ENCODE measurements around the gene SPATS2L. TPM values are rescaled to one million over a fixed set of nuclear protein-coding genes. Genes with fewer than 3 reads are reported as not detected.

Gene SPATS2L
- total RNA-seq, 1 experiment from 2014 or later, result 47.3 TPM

- peak; percentile 88 for DNase-seq
- H2AFZ ChIP-seq (ENCODE audit: low read length), result no peak overlapping the region
- H3T11ph ChIP-seq (ENCODE audit: low read length), result no peak overlapping the region
Measured at GRCh38 chr2:200483729-200484198, 177.3 kb downstream of the SPATS2L start.

More at GRCh38 chr2:200483729-200484198, 177.3 kb downstream of the SPATS2L start:
- TF ChIP-seq CTCF (conservative IDR thresholded peaks at IDR 0.05), result peak; percentile 87
- H3K56ac ChIP-seq (ENCODE audit: insufficient read length, low read depth, low read length), result no peak overlapping the region
- no peak overlapping the region for H2BK12ac ChIP-seq (ENCODE audit: insufficient read length, low read depth, low read length)
- Mint-ChIP-seq H3K27ac (no peak overlapping the region), H3K27me3 (ENCODE audit: low read depth) (no peaks in the 10 kb centered on the region; the same call in 1 of the 2 replicates), H3K4me1 (peaks cover 29 to 30% of the 10 kb centered on the region in 2 experiments), H3K36me3 (ENCODE audit: insufficient read depth in 1 of 3, low read depth in 3 of 3) (peaks cover 3 to 10% (median 5%) of the 10 kb centered on the region in 3 experiments; a peak in 4 of 7 replicates), H3K4me3 (no peak overlapping the region), H3K9me3 (no peaks in the 10 kb centered on the region)
- no peaks in the 10 kb centered on the region for H3K79me2 ChIP-seq (ENCODE audit: insufficient read depth, low read length)
- H3K4ac ChIP-seq (ENCODE audit: low read depth, low read length), result no peak overlapping the region
- WGBS (ENCODE audit: extremely low coverage, insufficient read length, low lambda C conversion rate), result no CpG with 5 or more reads among the region's 4 CpGs
- peaks cover 4% of the 10 kb centered on the region for H3K4me1 ChIP-seq (ENCODE audit: insufficient read depth, low read length)
- H4K91ac ChIP-seq (ENCODE audit: insufficient read length, low read depth, low read length), result no peak overlapping the region
- H3K79me1 ChIP-seq (ENCODE audit: insufficient read depth, low read depth, low read length, poor library complexity, severe bottlenecking), result no peaks in the 10 kb centered on the region
- no peak overlapping the region for H4K5ac ChIP-seq (ENCODE audit: insufficient read length, low read depth, low read length)
- H2BK120ac ChIP-seq (ENCODE audit: low read depth, low read length, poor library complexity, severe bottlenecking), result no peak overlapping the region
- no peak overlapping the region for H4K8ac ChIP-seq (replicated peaks; ENCODE audit: insufficient read length, low read depth, low read length)
- no peak overlapping the region for H3K9ac ChIP-seq (ENCODE audit: extremely low read depth, insufficient read length, low read length)
- no peaks in the 10 kb centered on the region for H3K27me3 ChIP-seq (ENCODE audit: insufficient read depth, low read length)
- no peaks in the 10 kb centered on the region for H4K20me1 ChIP-seq (ENCODE audit: control insufficient read depth, insufficient read depth, insufficient read length)
- H3K18ac ChIP-seq (ENCODE audit: insufficient read length, low read depth, low read length), result no peak overlapping the region
- H3K23me2 ChIP-seq (ENCODE audit: insufficient read length, low read depth, low read length, poor library complexity, severe bottlenecking), result no peaks in the 10 kb centered on the region
- no peak overlapping the region for H3K27ac ChIP-seq (ENCODE audit: insufficient read length, low read depth, low read length)
- H2BK15ac ChIP-seq (ENCODE audit: low read depth, low read length), result no peak overlapping the region
- H2BK5ac ChIP-seq (ENCODE audit: insufficient read length, low read length), result no peak overlapping the region
- no peak overlapping the region for H3K4me2 ChIP-seq (ENCODE audit: insufficient read depth, insufficient read length, low read length)
- no peak overlapping the region for H3K14ac ChIP-seq (ENCODE audit: insufficient read depth, low read length)
- H3K9me3 ChIP-seq (ENCODE audit: control insufficient read depth, low read depth, low read length), result no peaks in the 10 kb centered on the region
- no peak overlapping the region for H2AK5ac ChIP-seq (ENCODE audit: insufficient read length, low read length)
- H3K23ac ChIP-seq (ENCODE audit: insufficient read length, low read depth, low read length), result no peak overlapping the region
- H2BK20ac ChIP-seq (ENCODE audit: low read depth, low read length, poor library complexity, severe bottlenecking), result no peak overlapping the region
